ENCODE measurements around the gene MBNL1.

DNA sequence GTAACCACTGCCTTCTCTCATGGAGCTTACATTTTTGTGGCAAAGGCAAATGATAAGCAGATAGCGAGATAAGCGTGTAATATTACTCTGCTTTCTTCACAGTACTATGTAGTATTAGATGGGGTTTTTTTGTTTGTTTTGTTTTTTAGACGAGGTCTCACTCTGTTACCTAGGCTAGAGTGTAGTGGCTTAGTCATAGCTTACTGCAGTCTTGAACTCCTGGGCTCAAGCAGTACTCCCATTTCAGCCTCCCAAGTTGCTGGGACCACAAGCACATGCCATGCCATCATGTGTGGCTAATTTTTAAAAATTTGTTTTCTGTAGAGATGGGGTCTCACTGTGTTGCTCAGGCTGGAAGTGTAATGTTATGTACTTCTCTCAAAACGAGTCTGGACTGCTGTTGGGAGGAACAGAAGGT lies 22.9 kb downstream of the MBNL1 start:
- TF ChIP-seq EZH2 (IDR thresholded peaks at IDR 0.05; ENCODE audit: borderline replicate concordance, low read depth, low read length, poor library complexity, severe bottlenecking), result no peak
- TF ChIP-seq, protein P1, sequence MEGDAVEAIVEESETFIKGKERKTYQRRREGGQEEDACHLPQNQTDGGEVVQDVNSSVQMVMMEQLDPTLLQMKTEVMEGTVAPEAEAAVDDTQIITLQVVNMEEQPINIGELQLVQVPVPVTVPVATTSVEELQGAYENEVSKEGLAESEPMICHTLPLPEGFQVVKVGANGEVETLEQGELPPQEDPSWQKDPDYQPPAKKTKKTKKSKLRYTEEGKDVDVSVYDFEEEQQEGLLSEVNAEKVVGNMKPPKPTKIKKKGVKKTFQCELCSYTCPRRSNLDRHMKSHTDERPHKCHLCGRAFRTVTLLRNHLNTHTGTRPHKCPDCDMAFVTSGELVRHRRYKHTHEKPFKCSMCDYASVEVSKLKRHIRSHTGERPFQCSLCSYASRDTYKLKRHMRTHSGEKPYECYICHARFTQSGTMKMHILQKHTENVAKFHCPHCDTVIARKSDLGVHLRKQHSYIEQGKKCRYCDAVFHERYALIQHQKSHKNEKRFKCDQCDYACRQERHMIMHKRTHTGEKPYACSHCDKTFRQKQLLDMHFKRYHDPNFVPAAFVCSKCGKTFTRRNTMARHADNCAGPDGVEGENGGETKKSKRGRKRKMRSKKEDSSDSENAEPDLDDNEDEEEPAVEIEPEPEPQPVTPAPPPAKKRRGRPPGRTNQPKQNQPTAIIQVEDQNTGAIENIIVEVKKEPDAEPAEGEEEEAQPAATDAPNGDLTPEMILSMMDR (conservative IDR thresholded peaks at IDR 0.05; ENCODE audit: low read depth, low read length), result no peak
